UCSD-AML1 (cell line): Measurements from ENCODE around the gene SCN2B.
A peak's percentile ranks its signal among the peaks of the same experiment; 100 is the strongest.
"Not testable (repeated sequence)": the region's sequence is repeated elsewhere in the genome, so short reads cannot be mapped to it uniquely, and the experiment has no call there.

ENCODE experiments used
- DNase-seq: peaks from one replicate; lab custom pipeline; 2025; ENCODE audit not compliant: unreplicated experiment; lab: John Stamatoyannopoulos, UW

The SCN2B gene

GRCh38 chr11:118207079-118207478 lies 30.6 kb upstream of the SCN2B start:
- DNase-seq: no peak

GRCh38 chr11:118206391-118207031 lies 30.1 kb upstream of the SCN2B start:
- DNase-seq: no peak

- DNase-seq: no peak
Observed at GRCh38 chr11:118205606-118206378, 29.4 kb upstream of the SCN2B start.

GRCh38 chr11:118202599-118203422 lies 26.4 kb upstream of the SCN2B start:
- peak; percentile 49 for DNase-seq

GRCh38 chr11:118201966-118202365 lies 25.5 kb upstream of the SCN2B start:
- DNase-seq: no peak

- no peak for DNase-seq
Observed at GRCh38 chr11:118200901-118201680, 24.7 kb upstream of the SCN2B start.

GRCh38 chr11:118200497-118200896 lies 24.1 kb upstream of the SCN2B start:
- no peak for DNase-seq

GRCh38 chr11:118199135-118199534 lies 22.7 kb upstream of the SCN2B start:
- DNase-seq: no peak

- peak; percentile 82 for DNase-seq
Observed at GRCh38 chr11:118198370-118198769, 21.9 kb upstream of the SCN2B start.

- no peak for DNase-seq
Observed at GRCh38 chr11:118194835-118195627, 18.6 kb upstream of the SCN2B start.

- DNase-seq: no peak
Observed at GRCh38 chr11:118193910-118194566, 17.6 kb upstream of the SCN2B start.

GRCh38 chr11:118192817-118193216 lies 16.4 kb upstream of the SCN2B start:
- DNase-seq: not testable (repeated sequence)

- not testable (repeated sequence) for DNase-seq
Observed at GRCh38 chr11:118190942-118191506, 14.6 kb upstream of the SCN2B start.

GRCh38 chr11:118186346-118187107 lies 10.1 kb upstream of the SCN2B start:
- no peak for DNase-seq

GRCh38 chr11:118184784-118185579 lies 8.5 kb upstream of the SCN2B start:
- no peak for DNase-seq

- not testable (repeated sequence) for DNase-seq
Observed at GRCh38 chr11:118183691-118184090, 7.3 kb upstream of the SCN2B start.

GRCh38 chr11:118180300-118180703 lies 3.9 kb upstream of the SCN2B start:
- no peak for DNase-seq

- DNase-seq: no peak
Observed at GRCh38 chr11:118176778-118177134, 317 bp upstream of the SCN2B start.
